GM21576 (cell line): ENCODE results near the gene PRSS2.
"Not testable (repeated sequence)": the region's sequence is repeated elsewhere in the genome, so short reads cannot be mapped to it uniquely, and the experiment has no call there.

Source experiments
- ATAC-seq: cut with Tn5 transposase; IDR thresholded peaks from one replicate; pipeline ENCODE4 v1.9.1; 2021; ENCODE audit warnings: mild to moderate bottlenecking, moderate library complexity; ENCODE audit not compliant: unreplicated experiment

The PRSS2 gene

GRCh38 chr7:142758312-142758711 lies 12.5 kb upstream of the PRSS2 start:
- not testable (repeated sequence) for ATAC-seq

- no peak for ATAC-seq
Observed at GRCh38 chr7:142759433-142759832, 11.3 kb upstream of the PRSS2 start.

- ATAC-seq: no peak
Observed at GRCh38 chr7:142760071-142760642, 10.6 kb upstream of the PRSS2 start.

- ATAC-seq: not testable (repeated sequence)
Observed at GRCh38 chr7:142761606-142762005, 9.2 kb upstream of the PRSS2 start.

GRCh38 chr7:142762104-142762503 lies 8.7 kb upstream of the PRSS2 start:
- no peak for ATAC-seq

GRCh38 chr7:142767451-142767850 lies 3.3 kb upstream of the PRSS2 start:
- no peak for ATAC-seq

GRCh38 chr7:142767861-142768260 lies 2.9 kb upstream of the PRSS2 start:
- no peak for ATAC-seq

GRCh38 chr7:142768885-142769284 lies 1.9 kb upstream of the PRSS2 start:
- ATAC-seq: not testable (repeated sequence)

- peak; percentile 89 for ATAC-seq
Observed at GRCh38 chr7:142771353-142771723, 568 bp downstream of the PRSS2 start.

- ATAC-seq: no peak
Observed at GRCh38 chr7:142772051-142772450, 1.3 kb downstream of the PRSS2 start.

- ATAC-seq: no peak
Observed at GRCh38 chr7:142772673-142773072, 1.9 kb downstream of the PRSS2 start.

GRCh38 chr7:142773230-142773629 lies 2.5 kb downstream of the PRSS2 start:
- ATAC-seq: no peak

- ATAC-seq: no peak
Observed at GRCh38 chr7:142773937-142774744, 3.4 kb downstream of the PRSS2 start.

- no peak for ATAC-seq
Observed at GRCh38 chr7:142774826-142775225, 4.1 kb downstream of the PRSS2 start.

GRCh38 chr7:142775351-142776115 lies 4.8 kb downstream of the PRSS2 start:
- not testable (repeated sequence) for ATAC-seq

GRCh38 chr7:142776206-142776844 lies 5.6 kb downstream of the PRSS2 start:
- ATAC-seq: no peak

- ATAC-seq: not testable (repeated sequence)
Observed at GRCh38 chr7:142776845-142777225, 6.1 kb downstream of the PRSS2 start.

- no peak for ATAC-seq
Observed at GRCh38 chr7:142777318-142777717, 6.5 kb downstream of the PRSS2 start.

GRCh38 chr7:142782922-142783900 lies 12.4 kb downstream of the PRSS2 start:
- peak; percentile 91 for ATAC-seq

- ATAC-seq: no peak
Observed at GRCh38 chr7:142784096-142784495, 13.3 kb downstream of the PRSS2 start.
